HepG2 (cell line): ENCODE measurements around the gene CIAPIN1. TPM values are rescaled to one million over a fixed set of nuclear protein-coding genes. Genes with fewer than 3 reads are reported as not detected.

Experiments
- ATAC-seq: fragments of 200-7000 bp; cut with Tn5 transposase; 3 replicates; pipeline ENCODE4 v1.9.1; 2020; ENCODE audit warnings: mild to moderate bottlenecking, moderate library complexity
- BruUV-seq: library from RNA; stranded (reverse); fragments of 400-500 nt; replicated peaks from 2 replicates; lab custom pipeline; 2021; lab: Mats Ljungman, UMichigan
- CTCF ChIA-PET: fragments of 300-600 bp; formaldehyde crosslinking; extraction: SDS; loops from one replicate; lab custom pipeline; 2021; ENCODE audit warnings: low total read pairs, inconsistent platforms, low intra/inter-chr PET ratio; lab: Yijun Ruan, JAX
- POLR2A ChIA-PET: fragments of 350-600 bp; sonication (Branson Sonifier 250); formaldehyde crosslinking; loops from one replicate; lab custom pipeline; 2020; ENCODE audit warnings: antibody characterized with exemption, inconsistent platforms; lab: Yijun Ruan, JAX
- DNase-seq: peaks from one replicate; pipeline ENCODE4 v3.0.0-alpha.2; 2015; ENCODE audit warnings: low spot score
- FAIRE-seq: peaks from 3 replicates; lab custom pipeline; 2011; peaks lifted over from hg19 to GRCh38; lab: Jason Lieb, UNC
- H2AFZ ChIP-seq: one replicate; pipeline ENCODE4 v1.6.1; 2011; ENCODE audit warnings: low read length, inconsistent platforms
- H3K27ac ChIP-seq: fragments of 300-600 bp; 3 replicates; pipeline ENCODE4 v1.8.0; 2011; ENCODE audit warnings: mixed run types, mild to moderate bottlenecking, mixed read lengths, low read length, inconsistent platforms; ENCODE audit not compliant: insufficient read depth; ENCODE audit errors: extremely low read length
- H3K27me3 ChIP-seq, 2 experiments: fragments of 200-600 bp in 1 of 2; 2 replicates in 1 of 2; 3 replicates in 1 of 2; pipeline versions ENCODE4 v1.6.0 to v1.8.0; 2011; ENCODE audit warnings: low read length in 2 of 2, mild to moderate bottlenecking in 2 of 2, moderate library complexity in 2 of 2, inconsistent platforms in 1 of 2; ENCODE audit not compliant: insufficient read depth in 2 of 2, control insufficient read depth in 1 of 2
- H3K36me3 ChIP-seq, 2 experiments: fragments of 200-600 bp in 1 of 2; replicated peaks in 1 of 2; 2 replicates in 1 of 2; 3 replicates in 1 of 2; pipeline versions ENCODE4 v1.5.1 to v1.8.0; 2011; ENCODE audit warnings: low read length in 2 of 2, inconsistent platforms in 1 of 2; ENCODE audit not compliant: insufficient read depth in 2 of 2, control insufficient read depth in 1 of 2
- H3K4me1 ChIP-seq: 2 replicates; pipeline ENCODE4 v1.5.1; 2012; ENCODE audit warnings: low read length, inconsistent platforms; ENCODE audit not compliant: insufficient read depth
- H3K4me2 ChIP-seq: 2 replicates; pipeline ENCODE4 v1.6.0; 2011; ENCODE audit warnings: low read depth, low read length, inconsistent platforms
- H3K4me3 ChIP-seq, 3 experiments: fragments of 200-600 bp in 1 of 3; sonication (generic), shearing (Covaris generic) in 1 of 3; replicated peaks in 1 of 3; 2 replicates each; pipeline ENCODE4 v1.5.1; 2011 to 2016; ENCODE audit warnings: low read length in 3 of 3, inconsistent platforms in 2 of 3, low read depth in 2 of 3, mild to moderate bottlenecking in 2 of 3, control low read depth in 1 of 3, mixed read lengths in 1 of 3; ENCODE audit not compliant: insufficient read depth in 1 of 3
- H3K79me2 ChIP-seq: one replicate; pipeline ENCODE4 v1.6.1; 2011; ENCODE audit warnings: low read length, inconsistent platforms; ENCODE audit not compliant: insufficient read depth
- H3K9ac ChIP-seq: 2 replicates; pipeline ENCODE4 v1.6.0; 2011; ENCODE audit warnings: mild to moderate bottlenecking, low read depth, low read length, inconsistent platforms; ENCODE audit not compliant: insufficient read depth
- H3K9me3 ChIP-seq: 2 replicates; pipeline ENCODE4 v1.5.1; 2012; ENCODE audit warnings: mild to moderate bottlenecking, low read length
- H4K20me1 ChIP-seq: 2 replicates; pipeline ENCODE4 v1.6.0; 2011; ENCODE audit warnings: inconsistent platforms, mild to moderate bottlenecking, low read length, moderate library complexity; ENCODE audit not compliant: insufficient read depth
- ATF1 ChIP-seq: IDR thresholded peaks from 2 replicates; pipeline ENCODE4 v1.6.1; 2016; ENCODE audit warnings: mild to moderate bottlenecking, control low read depth
- ATRX ChIP-seq: sonication (generic); formaldehyde crosslinking; IDR thresholded peaks from 2 replicates; pipeline ENCODE4 v1.4.0; 2020; ENCODE audit warnings: missing genetic modification reagents, borderline replicate concordance
- ERF ChIP-seq: IDR thresholded peaks from 2 replicates; pipeline ENCODE4 v1.6.1; 2018; ENCODE audit warnings: missing biosample characterization, missing genetic modification reagents
- JDP2 ChIP-seq: sonication (generic); formaldehyde crosslinking; IDR thresholded peaks from 2 replicates; pipeline ENCODE4 v1.8.1; 2022; ENCODE audit warnings: missing genetic modification reagents, borderline replicate concordance
- SNAPC2 ChIP-seq: sonication (generic); formaldehyde crosslinking; IDR thresholded peaks from 2 replicates; pipeline ENCODE4 v1.8.1; 2022; ENCODE audit warnings: mild to moderate bottlenecking, missing genetic modification reagents
- TBX2 ChIP-seq: sonication (generic); formaldehyde crosslinking; IDR thresholded peaks from 2 replicates; pipeline ENCODE4 v1.5.0; 2020; ENCODE audit warnings: missing genetic modification reagents, mild to moderate bottlenecking, borderline replicate concordance
- ZNF788 ChIP-seq: sonication (generic); formaldehyde crosslinking; IDR thresholded peaks from 2 replicates; pipeline ENCODE4 v1.5.0; 2020; ENCODE audit warnings: mild to moderate bottlenecking, missing genetic modification reagents, borderline replicate concordance
- WGBS: methylation state at CpG from one replicate; pipeline ENCODE4 v1.1.6; 2017; ENCODE audit warnings: low lambda C conversion rate; 5-methylcytosine and 5-hydroxymethylcytosine counted together
- in situ Hi-C: cut with HindIII; loops from 2 replicates; pipeline ENCODE4 v1.10.0; 2017; ENCODE audit warnings: low pct_unique_long_range_greater_than_20kb; ENCODE audit not compliant: extremely low pct_ligation_motif_present
- intact Hi-C: fragments of 100-400 bp; cut with micrococcal nuclease; formaldehyde crosslinking; loops from one replicate; pipeline ENCODE4 v1.10.0; 2022; ENCODE audit not compliant: unreplicated experiment
- polyA plus RNA-seq, 8 experiments: library from polyadenylated mRNA; depleted of rRNA in 3 of 8; stranded (reverse) in 7 of 8; unstranded in 1 of 8; fragments of >200 nt; fragmentation: Illumina TruSeq in 4 of 8; extraction: Trizol in 4 of 8; gene quantifications; 2 replicates each; pipeline versions ENCODE4 v1.2.1 to v1.2.3, GENCODE V29; 2011 to 2016; ENCODE audit warnings: low read depth in 4 of 8, missing spikeins in 1 of 8, mixed read lengths in 1 of 8; ENCODE audit not compliant: insufficient read depth in 1 of 8
- total RNA-seq, 5 experiments: library from RNA; depleted of rRNA; stranded (reverse); fragments of >200 nt; fragmentation: Illumina TruSeq; extraction: Trizol; gene quantifications; 2 replicates each; pipeline ENCODE4 v1.2.3, GENCODE V29; 2016; ENCODE audit warnings: low read depth in 1 of 5
- TF ChIP-seq, protein P1 (sequence below): sonication (generic); formaldehyde crosslinking; IDR thresholded peaks from 2 replicates; pipeline ENCODE4 v1.4.0; 2020; ENCODE audit warnings: missing genetic modification reagents, borderline replicate concordance
- TF ChIP-seq, protein P2 (sequence below): sonication (generic); formaldehyde crosslinking; conservative IDR thresholded peaks from 2 replicates; pipeline ENCODE4 v1.4.0; 2020; ENCODE audit warnings: mild to moderate bottlenecking, missing genetic modification reagents, moderate library complexity
- TF ChIP-seq, protein P3 (sequence below): sonication (generic); formaldehyde crosslinking; conservative IDR thresholded peaks from 2 replicates; pipeline ENCODE4 v1.8.0; 2022; ENCODE audit warnings: low read depth, missing genetic modification reagents
- TF ChIP-seq, protein P4 (sequence below): sonication (generic); formaldehyde crosslinking; IDR thresholded peaks from 2 replicates; pipeline ENCODE4 v1.8.0; 2022; ENCODE audit warnings: missing genetic modification reagents, mild to moderate bottlenecking, borderline replicate concordance
- TF ChIP-seq, protein P5 (sequence below): sonication (generic); formaldehyde crosslinking; IDR thresholded peaks from 2 replicates; pipeline ENCODE4 v1.8.0; 2022; ENCODE audit warnings: missing genetic modification reagents, mild to moderate bottlenecking, moderate library complexity, borderline replicate concordance

CIAPIN1 gene
- total and polyA plus RNA-seq, 2 of the 13 experiments (the other 11 are each of a cell fraction or from before 2014, with no cell fraction given) = 69.3 to 89.7 TPM

DNA sequence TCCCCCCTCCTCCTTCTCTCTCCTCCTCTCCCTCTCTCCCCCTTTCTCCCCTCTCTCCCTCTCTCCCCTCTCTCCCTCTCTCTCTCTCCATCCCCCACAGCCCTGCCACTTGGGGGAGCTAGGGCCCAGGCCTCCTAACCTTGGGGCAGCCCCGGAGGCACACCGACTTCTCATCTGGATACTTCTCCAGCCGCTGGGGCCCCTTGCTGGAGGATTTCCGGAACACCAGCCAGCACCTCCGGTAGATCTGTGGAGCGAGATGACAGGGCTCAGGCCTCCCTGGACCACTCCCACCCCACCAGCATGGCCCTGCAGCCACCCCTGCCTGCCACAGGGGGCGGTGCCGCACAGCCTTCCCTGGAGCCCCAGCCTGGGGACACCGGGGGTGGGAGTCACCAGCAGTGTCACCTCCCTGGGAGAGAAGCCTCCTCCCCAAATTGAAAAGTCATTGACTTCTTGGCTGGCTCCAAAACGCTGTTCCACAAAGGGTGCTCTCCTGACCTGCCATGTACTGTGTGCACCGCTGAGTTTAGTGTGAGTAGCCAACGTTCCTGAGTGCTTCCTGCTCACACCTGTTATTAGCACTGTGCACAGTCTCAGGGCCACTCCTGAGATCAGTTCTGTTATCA is 28.6 kb upstream of the CIAPIN1 start:
- in situ Hi-C loops = loop anchor here (5.0 kb wide), 1 partner anchor 41 kb away; no protein-coding TSS in a partner anchor
- H3K27ac ChIP-seq = peak overlapping the region; percentile 11
- H3K36me3 ChIP-seq = peaks cover 20 to 37% of the 10 kb centered on the region in 2 experiments
- WGBS = 38% methylated on average over 8 of the region's 12 CpGs
- ChIA-PET CTCF (interaction anchor here (1.3 to 1.5 kb wide), 2 partner anchors 14 to 44 kb away, joined by 5 to 16 read pairs; partner anchors contain the start of gene POLR2C), POLR2A (interaction anchor here (0.7 to 1.3 kb wide), 2 partner anchors 11 to 28 kb away, joined by 3 to 5 read pairs; partner anchors contain the start of genes CIAPIN1, COQ9 and DOK4)
- peaks cover 8% of the 10 kb centered on the region; the same call in 1 of the 2 replicates for H4K20me1 ChIP-seq
- DNase-seq (peak; percentile 69), ATAC-seq (peak; percentile 73), FAIRE-seq (peak; percentile 84)
- H3K27me3 ChIP-seq = no peaks in the 10 kb centered on the region
- intact Hi-C loops = loop anchor here (1.0 kb wide), 1 partner anchor 43 kb away; no protein-coding TSS in a partner anchor
- H3K79me2 ChIP-seq = peaks cover 18% of the 10 kb centered on the region
- H3K9ac ChIP-seq = no peak overlapping the region
- peaks cover 84% of the 10 kb centered on the region for H3K4me1 ChIP-seq
- no peaks in the 10 kb centered on the region for H3K9me3 ChIP-seq
- no TSS peak for BruUV-seq
- H3K4me3 ChIP-seq = no peak overlapping the region
- H2AFZ ChIP-seq = no peak overlapping the region
- peak overlapping the region; percentile 27; the same call in 1 of the 2 replicates for H3K4me2 ChIP-seq
- TF ChIP-seq JDP2 (CRISPR knock-in tag) (no peak), ATRX (no peak), ATF1 (no peak), SNAPC2 (CRISPR knock-in tag) (0 out of 2 replicates have a peak, but pooled peaks have one; percentile 51), ZNF788 (CRISPR knock-in tag) (peak; percentile 33; the same call in 1 of the 2 replicates), ERF (CRISPR knock-in tag) (no peak), TBX2 (CRISPR knock-in tag) (peak; percentile 22; the same call in 1 of the 2 replicates)
- TF ChIP-seq, protein P1, sequence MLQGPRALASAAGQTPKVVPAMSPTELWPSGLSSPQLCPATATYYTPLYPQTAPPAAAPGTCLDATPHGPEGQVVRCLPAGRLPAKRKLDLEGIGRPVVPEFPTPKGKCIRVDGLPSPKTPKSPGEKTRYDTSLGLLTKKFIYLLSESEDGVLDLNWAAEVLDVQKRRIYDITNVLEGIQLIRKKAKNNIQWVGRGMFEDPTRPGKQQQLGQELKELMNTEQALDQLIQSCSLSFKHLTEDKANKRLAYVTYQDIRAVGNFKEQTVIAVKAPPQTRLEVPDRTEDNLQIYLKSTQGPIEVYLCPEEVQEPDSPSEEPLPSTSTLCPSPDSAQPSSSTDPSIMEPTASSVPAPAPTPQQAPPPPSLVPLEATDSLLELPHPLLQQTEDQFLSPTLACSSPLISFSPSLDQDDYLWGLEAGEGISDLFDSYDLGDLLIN (CRISPR knock-in tag) = no peak
- TF ChIP-seq, protein P2, sequence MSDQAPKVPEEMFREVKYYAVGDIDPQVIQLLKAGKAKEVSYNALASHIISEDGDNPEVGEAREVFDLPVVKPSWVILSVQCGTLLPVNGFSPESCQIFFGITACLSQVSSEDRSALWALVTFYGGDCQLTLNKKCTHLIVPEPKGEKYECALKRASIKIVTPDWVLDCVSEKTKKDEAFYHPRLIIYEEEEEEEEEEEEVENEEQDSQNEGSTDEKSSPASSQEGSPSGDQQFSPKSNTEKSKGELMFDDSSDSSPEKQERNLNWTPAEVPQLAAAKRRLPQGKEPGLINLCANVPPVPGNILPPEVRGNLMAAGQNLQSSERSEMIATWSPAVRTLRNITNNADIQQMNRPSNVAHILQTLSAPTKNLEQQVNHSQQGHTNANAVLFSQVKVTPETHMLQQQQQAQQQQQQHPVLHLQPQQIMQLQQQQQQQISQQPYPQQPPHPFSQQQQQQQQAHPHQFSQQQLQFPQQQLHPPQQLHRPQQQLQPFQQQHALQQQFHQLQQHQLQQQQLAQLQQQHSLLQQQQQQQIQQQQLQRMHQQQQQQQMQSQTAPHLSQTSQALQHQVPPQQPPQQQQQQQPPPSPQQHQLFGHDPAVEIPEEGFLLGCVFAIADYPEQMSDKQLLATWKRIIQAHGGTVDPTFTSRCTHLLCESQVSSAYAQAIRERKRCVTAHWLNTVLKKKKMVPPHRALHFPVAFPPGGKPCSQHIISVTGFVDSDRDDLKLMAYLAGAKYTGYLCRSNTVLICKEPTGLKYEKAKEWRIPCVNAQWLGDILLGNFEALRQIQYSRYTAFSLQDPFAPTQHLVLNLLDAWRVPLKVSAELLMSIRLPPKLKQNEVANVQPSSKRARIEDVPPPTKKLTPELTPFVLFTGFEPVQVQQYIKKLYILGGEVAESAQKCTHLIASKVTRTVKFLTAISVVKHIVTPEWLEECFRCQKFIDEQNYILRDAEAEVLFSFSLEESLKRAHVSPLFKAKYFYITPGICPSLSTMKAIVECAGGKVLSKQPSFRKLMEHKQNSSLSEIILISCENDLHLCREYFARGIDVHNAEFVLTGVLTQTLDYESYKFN (CRISPR knock-in tag) = 0 out of 2 replicates have a peak, but pooled peaks have one; percentile 12
- TF ChIP-seq, protein P3, sequence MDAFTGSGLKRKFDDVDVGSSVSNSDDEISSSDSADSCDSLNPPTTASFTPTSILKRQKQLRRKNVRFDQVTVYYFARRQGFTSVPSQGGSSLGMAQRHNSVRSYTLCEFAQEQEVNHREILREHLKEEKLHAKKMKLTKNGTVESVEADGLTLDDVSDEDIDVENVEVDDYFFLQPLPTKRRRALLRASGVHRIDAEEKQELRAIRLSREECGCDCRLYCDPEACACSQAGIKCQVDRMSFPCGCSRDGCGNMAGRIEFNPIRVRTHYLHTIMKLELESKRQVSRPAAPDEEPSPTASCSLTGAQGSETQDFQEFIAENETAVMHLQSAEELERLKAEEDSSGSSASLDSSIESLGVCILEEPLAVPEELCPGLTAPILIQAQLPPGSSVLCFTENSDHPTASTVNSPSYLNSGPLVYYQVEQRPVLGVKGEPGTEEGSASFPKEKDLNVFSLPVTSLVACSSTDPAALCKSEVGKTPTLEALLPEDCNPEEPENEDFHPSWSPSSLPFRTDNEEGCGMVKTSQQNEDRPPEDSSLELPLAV (CRISPR knock-in tag) = no peak
- TF ChIP-seq, protein P4, sequence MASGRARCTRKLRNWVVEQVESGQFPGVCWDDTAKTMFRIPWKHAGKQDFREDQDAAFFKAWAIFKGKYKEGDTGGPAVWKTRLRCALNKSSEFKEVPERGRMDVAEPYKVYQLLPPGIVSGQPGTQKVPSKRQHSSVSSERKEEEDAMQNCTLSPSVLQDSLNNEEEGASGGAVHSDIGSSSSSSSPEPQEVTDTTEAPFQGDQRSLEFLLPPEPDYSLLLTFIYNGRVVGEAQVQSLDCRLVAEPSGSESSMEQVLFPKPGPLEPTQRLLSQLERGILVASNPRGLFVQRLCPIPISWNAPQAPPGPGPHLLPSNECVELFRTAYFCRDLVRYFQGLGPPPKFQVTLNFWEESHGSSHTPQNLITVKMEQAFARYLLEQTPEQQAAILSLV (CRISPR knock-in tag) = no peak
- TF ChIP-seq, protein P5, sequence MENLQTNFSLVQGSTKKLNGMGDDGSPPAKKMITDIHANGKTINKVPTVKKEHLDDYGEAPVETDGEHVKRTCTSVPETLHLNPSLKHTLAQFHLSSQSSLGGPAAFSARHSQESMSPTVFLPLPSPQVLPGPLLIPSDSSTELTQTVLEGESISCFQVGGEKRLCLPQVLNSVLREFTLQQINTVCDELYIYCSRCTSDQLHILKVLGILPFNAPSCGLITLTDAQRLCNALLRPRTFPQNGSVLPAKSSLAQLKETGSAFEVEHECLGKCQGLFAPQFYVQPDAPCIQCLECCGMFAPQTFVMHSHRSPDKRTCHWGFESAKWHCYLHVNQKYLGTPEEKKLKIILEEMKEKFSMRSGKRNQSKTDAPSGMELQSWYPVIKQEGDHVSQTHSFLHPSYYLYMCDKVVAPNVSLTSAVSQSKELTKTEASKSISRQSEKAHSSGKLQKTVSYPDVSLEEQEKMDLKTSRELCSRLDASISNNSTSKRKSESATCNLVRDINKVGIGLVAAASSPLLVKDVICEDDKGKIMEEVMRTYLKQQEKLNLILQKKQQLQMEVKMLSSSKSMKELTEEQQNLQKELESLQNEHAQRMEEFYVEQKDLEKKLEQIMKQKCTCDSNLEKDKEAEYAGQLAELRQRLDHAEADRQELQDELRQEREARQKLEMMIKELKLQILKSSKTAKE (CRISPR knock-in tag) = 0 out of 2 replicates have a peak, but pooled peaks have one; percentile 18
